Measurements from ENCODE around the gene UBA1. TPM values are rescaled to one million over a fixed set of nuclear protein-coding genes. Genes with fewer than 3 reads are reported as not detected.

UBA1 gene
- total RNA-seq, 1 donor = 214 TPM

- no peak for TF ChIP-seq CTCF (IDR thresholded peaks at IDR 0.05; ENCODE audit: insufficient read depth, low read length)
- DNase-seq (ENCODE audit: low read depth) = no peak
- H3K4me3 ChIP-seq (ENCODE audit: low read depth, low read length) = no peak overlapping the region
Observed at GRCh38 chrX:47240619-47241018, 47.0 kb downstream of the UBA1 start.

- TF ChIP-seq CTCF (IDR thresholded peaks at IDR 0.05; ENCODE audit: insufficient read depth, low read length) = no peak
- no peak overlapping the region for H3K4me3 ChIP-seq (ENCODE audit: low read depth, low read length)
- DNase-seq (ENCODE audit: low read depth) = no peak
Observed at GRCh38 chrX:47241201-47242011, 47.8 kb downstream of the UBA1 start.

- no peak for DNase-seq (ENCODE audit: low read depth)
- no peak for TF ChIP-seq CTCF (IDR thresholded peaks at IDR 0.05; ENCODE audit: insufficient read depth, low read length)
Observed at GRCh38 chrX:47242321-47242720, 48.7 kb downstream of the UBA1 start.

GRCh38 chrX:47243351-47243750, 49.7 kb downstream of the UBA1 start:
- no peak for TF ChIP-seq CTCF (IDR thresholded peaks at IDR 0.05; ENCODE audit: insufficient read depth, low read length)
- DNase-seq (ENCODE audit: low read depth) = no peak
- no peak overlapping the region for H3K4me3 ChIP-seq (ENCODE audit: low read depth, low read length)

More at GRCh38 chrX:47242321-47242720, 48.7 kb downstream of the UBA1 start:
- no peak overlapping the region for H3K4me3 ChIP-seq (ENCODE audit: low read depth, low read length)

- no peak for TF ChIP-seq CTCF (IDR thresholded peaks at IDR 0.05; ENCODE audit: insufficient read depth, low read length)
- no peak overlapping the region for H3K4me3 ChIP-seq (ENCODE audit: low read depth, low read length)
- DNase-seq (ENCODE audit: low read depth) = no peak
Observed at GRCh38 chrX:47244676-47245075, 51.0 kb downstream of the UBA1 start.

- H3K4me3 ChIP-seq (ENCODE audit: low read depth, low read length) = no peak overlapping the region
- no peak for TF ChIP-seq CTCF (IDR thresholded peaks at IDR 0.05; ENCODE audit: insufficient read depth, low read length)
- DNase-seq (ENCODE audit: low read depth) = no peak
Observed at GRCh38 chrX:47245156-47245555, 51.5 kb downstream of the UBA1 start.
